ENCODE results near the gene OR2T27. TPM values are rescaled to one million over a fixed set of nuclear protein-coding genes. Genes with fewer than 3 reads are reported as not detected.
"Not testable (repeated sequence)": the region's sequence is repeated elsewhere in the genome, so short reads cannot be mapped to it uniquely, and the experiment has no call there.

Gene OR2T27
- total RNA-seq, 2 donors from 2014 or later, result not detected

- Mint-ChIP-seq H3K36me3 (ENCODE audit: low read depth) (no peaks in the 10 kb centered on the region), H3K27ac (no peak overlapping the region), H3K9me3 (peaks cover 56% of the 10 kb centered on the region), H3K4me1 (no peaks in the 10 kb centered on the region), H3K27me3 (ENCODE audit: insufficient read depth) (no peaks in the 10 kb centered on the region), H3K4me3 (no peak overlapping the region)
- Histone ChIP-seq H3K4me1 (ENCODE audit: control insufficient read depth, insufficient read depth, low read length) (no peaks in the 10 kb centered on the region), H3K36me3 (ENCODE audit: control insufficient read depth, insufficient read depth, low read length) (no peaks in the 10 kb centered on the region), H3K9me3 (ENCODE audit: control insufficient read depth, low read length) (peaks cover 64% of the 10 kb centered on the region), H3K27ac (ENCODE audit: low read depth, low read length) (no peak overlapping the region), H3K4me3 (ENCODE audit: low read length) (peak overlapping the region; percentile 60), H3K9ac (ENCODE audit: extremely low read depth, low read length, poor library complexity, severe bottlenecking) (no peak overlapping the region), H3K27me3 (ENCODE audit: control insufficient read depth, insufficient read depth, low read length, poor library complexity, severe bottlenecking) (no peaks in the 10 kb centered on the region)
- 83% methylated on average over 1 of the region's 1 CpG; no CpG with 5 or more reads in 1 of the 2 experiments for WGBS, 2 experiments (ENCODE audit: insufficient coverage in 1 of 2, insufficient read length in 1 of 2)
- no peak for DNase-seq
- no peak for TF ChIP-seq CTCF (conservative IDR thresholded peaks at IDR 0.05)
These were observed 14.7 kb upstream of the OR2T27 start for GRCh38 chr1:248670003-248670402.

GRCh38 chr1:248663453-248664328, 8.4 kb upstream of the OR2T27 start:
- not testable (repeated sequence) for H3K36me3 Mint-ChIP-seq (ENCODE audit: low read depth); DNase-seq; H3K36me3 ChIP-seq (ENCODE audit: control insufficient read depth, insufficient read depth, low read length); H3K9ac ChIP-seq (ENCODE audit: extremely low read depth, low read length, poor library complexity, severe bottlenecking); H3K27me3 ChIP-seq (ENCODE audit: control insufficient read depth, insufficient read depth, low read length, poor library complexity, severe bottlenecking); H3K4me3 Mint-ChIP-seq; H3K4me3 ChIP-seq (ENCODE audit: low read length); H3K27ac ChIP-seq (ENCODE audit: low read depth, low read length); H3K4me1 Mint-ChIP-seq; H3K4me1 ChIP-seq (ENCODE audit: control insufficient read depth, insufficient read depth, low read length); H3K27me3 Mint-ChIP-seq (ENCODE audit: insufficient read depth); H3K27ac Mint-ChIP-seq
- peaks cover 82% of the 10 kb centered on the region for H3K9me3 Mint-ChIP-seq
- 67 to 81% methylated on average over 4 to 5 of the region's 5 CpGs for WGBS, 2 experiments (ENCODE audit: insufficient coverage in 1 of 2, insufficient read length in 1 of 2)
- H3K9me3 ChIP-seq (ENCODE audit: control insufficient read depth, low read length), result peaks cover 37% of the 10 kb centered on the region

- H3K27ac ChIP-seq (ENCODE audit: low read depth, low read length); H3K4me1 ChIP-seq (ENCODE audit: control insufficient read depth, insufficient read depth, low read length); H3K4me3 Mint-ChIP-seq; H3K9ac ChIP-seq (ENCODE audit: extremely low read depth, low read length, poor library complexity, severe bottlenecking); H3K4me3 ChIP-seq (ENCODE audit: low read length); H3K27ac Mint-ChIP-seq; H3K27me3 Mint-ChIP-seq (ENCODE audit: insufficient read depth); H3K4me1 Mint-ChIP-seq; H3K36me3 ChIP-seq (ENCODE audit: control insufficient read depth, insufficient read depth, low read length); H3K36me3 Mint-ChIP-seq (ENCODE audit: low read depth); H3K27me3 ChIP-seq (ENCODE audit: control insufficient read depth, insufficient read depth, low read length, poor library complexity, severe bottlenecking); DNase-seq: not testable (repeated sequence)
- 90% methylated on average over 2 of the region's 6 CpGs; no CpG with 5 or more reads in 1 of the 2 experiments for WGBS, 2 experiments (ENCODE audit: insufficient coverage in 1 of 2, insufficient read length in 1 of 2)
- peaks cover 17% of the 10 kb centered on the region for H3K9me3 ChIP-seq (ENCODE audit: control insufficient read depth, low read length)
- peaks cover 52% of the 10 kb centered on the region for H3K9me3 Mint-ChIP-seq
These were observed 1.5 kb upstream of the OR2T27 start for GRCh38 chr1:248656797-248657196.

GRCh38 chr1:248648770-248649536, 6.4 kb downstream of the OR2T27 start:
- H3K27me3 Mint-ChIP-seq (ENCODE audit: insufficient read depth); H3K36me3 ChIP-seq (ENCODE audit: control insufficient read depth, insufficient read depth, low read length); H3K27ac Mint-ChIP-seq; H3K9me3 ChIP-seq (ENCODE audit: control insufficient read depth, low read length); DNase-seq; H3K4me3 Mint-ChIP-seq; H3K4me1 Mint-ChIP-seq; H3K4me1 ChIP-seq (ENCODE audit: control insufficient read depth, insufficient read depth, low read length); H3K27me3 ChIP-seq (ENCODE audit: control insufficient read depth, insufficient read depth, low read length, poor library complexity, severe bottlenecking); H3K36me3 Mint-ChIP-seq (ENCODE audit: low read depth); H3K9ac ChIP-seq (ENCODE audit: extremely low read depth, low read length, poor library complexity, severe bottlenecking); H3K27ac ChIP-seq (ENCODE audit: low read depth, low read length); H3K4me3 ChIP-seq (ENCODE audit: low read length): not testable (repeated sequence)
- WGBS, 2 experiments (ENCODE audit: insufficient coverage in 1 of 2, insufficient read length in 1 of 2), result no CpG with 5 or more reads among the region's 1 CpG
- H3K9me3 Mint-ChIP-seq, result peaks cover 32% of the 10 kb centered on the region

GRCh38 chr1:248645178-248645577, 10.2 kb downstream of the OR2T27 start, which contains the start of gene OR2T35:
TSS of gene OR2T35 (minus strand) at chr1:248645278. CDS start at chr1:248639258, 6,020 bp downstream.
- not testable (repeated sequence) for DNase-seq; H3K4me3 Mint-ChIP-seq; H3K36me3 Mint-ChIP-seq (ENCODE audit: low read depth); H3K27ac ChIP-seq (ENCODE audit: low read depth, low read length); H3K27me3 ChIP-seq (ENCODE audit: control insufficient read depth, insufficient read depth, low read length, poor library complexity, severe bottlenecking); H3K27ac Mint-ChIP-seq; H3K4me1 ChIP-seq (ENCODE audit: control insufficient read depth, insufficient read depth, low read length); H3K9me3 ChIP-seq (ENCODE audit: control insufficient read depth, low read length); H3K36me3 ChIP-seq (ENCODE audit: control insufficient read depth, insufficient read depth, low read length); H3K4me3 ChIP-seq (ENCODE audit: low read length); H3K4me1 Mint-ChIP-seq; H3K9ac ChIP-seq (ENCODE audit: extremely low read depth, low read length, poor library complexity, severe bottlenecking); H3K27me3 Mint-ChIP-seq (ENCODE audit: insufficient read depth)
- H3K9me3 Mint-ChIP-seq, result peaks cover 22% of the 10 kb centered on the region
- 59 to 60% methylated on average over 1 to 2 of the region's 3 CpGs for WGBS, 2 experiments (ENCODE audit: insufficient coverage in 1 of 2, insufficient read length in 1 of 2)

GRCh38 chr1:248642971-248643651, 12.2 kb downstream of the OR2T27 start:
- not testable (repeated sequence) for H3K4me3 ChIP-seq (ENCODE audit: low read length); H3K36me3 Mint-ChIP-seq (ENCODE audit: low read depth); H3K4me1 ChIP-seq (ENCODE audit: control insufficient read depth, insufficient read depth, low read length); H3K27ac Mint-ChIP-seq; H3K9me3 ChIP-seq (ENCODE audit: control insufficient read depth, low read length); H3K27me3 Mint-ChIP-seq (ENCODE audit: insufficient read depth); H3K9me3 Mint-ChIP-seq; H3K36me3 ChIP-seq (ENCODE audit: control insufficient read depth, insufficient read depth, low read length); DNase-seq; H3K4me3 Mint-ChIP-seq; H3K9ac ChIP-seq (ENCODE audit: extremely low read depth, low read length, poor library complexity, severe bottlenecking); H3K4me1 Mint-ChIP-seq; H3K27ac ChIP-seq (ENCODE audit: low read depth, low read length); H3K27me3 ChIP-seq (ENCODE audit: control insufficient read depth, insufficient read depth, low read length, poor library complexity, severe bottlenecking)
- no CpG with 5 or more reads among the region's 4 CpGs for WGBS, 2 experiments (ENCODE audit: insufficient coverage in 1 of 2, insufficient read length in 1 of 2)

Data from endodermal cell (in vitro differentiated cells).